ENCODE results near the gene POLR2E.

POLR2E gene

GRCh38 chr19:1132552-1133383 is 37.6 kb upstream of the POLR2E start:
- peak overlapping the region; percentile 37 for H3K4me3 ChIP-seq (ENCODE audit: low read depth, low read length)
- H3K23ac ChIP-seq (ENCODE audit: low read length), result no peak overlapping the region
- peak overlapping the region; percentile 37 for H4K12ac ChIP-seq (ENCODE audit: low read depth, low read length)
- H3K36me3 ChIP-seq (ENCODE audit: control insufficient read depth in 1 of 2, insufficient read depth in 2 of 2, low read length in 2 of 2), result peaks cover 0 to 20% of the 10 kb centered on the region in 2 experiments
- H4K8ac ChIP-seq (ENCODE audit: low read depth, low read length), result peak overlapping the region; percentile 81
- H2BK12ac ChIP-seq (ENCODE audit: low read length), result peak overlapping the region; percentile 24
- peak overlapping the region; percentile 44 for H2BK120ac ChIP-seq (ENCODE audit: insufficient read depth, low read length, poor library complexity)
- H3K4me1 ChIP-seq (ENCODE audit: control insufficient read depth in 1 of 2, insufficient read depth in 2 of 2, low read length in 2 of 2), result peaks cover 16 to 21% of the 10 kb centered on the region in 2 experiments
- H3K9me3 ChIP-seq (ENCODE audit: insufficient read depth, low read depth, low read length), result no peaks in the 10 kb centered on the region
- peak overlapping the region; percentile 75 for H3K18ac ChIP-seq (ENCODE audit: low read length)
- H4K91ac ChIP-seq (ENCODE audit: low read depth, low read length), result peak overlapping the region; percentile 75
- peak overlapping the region; percentile 18 for H2BK5ac ChIP-seq (ENCODE audit: low read depth, low read length, poor library complexity)
- H2AK5ac ChIP-seq (ENCODE audit: low read length), result peak overlapping the region; percentile 59
- peak overlapping the region; percentile 35 for H3K4ac ChIP-seq (ENCODE audit: low read depth, low read length)
- no peak overlapping the region for H3K9ac ChIP-seq (ENCODE audit: low read length)
- peak overlapping the region; percentile 22 for H3K14ac ChIP-seq (ENCODE audit: low read length)
- peak overlapping the region; percentile 80 for H3K4me2 ChIP-seq (ENCODE audit: low read length)
- no CpG with 5 or more reads among the region's 48 CpGs for WGBS (ENCODE audit: extremely low coverage, insufficient coverage, insufficient read length)
- H3K27ac ChIP-seq (ENCODE audit: low read depth, low read length), result peak overlapping the region; percentile 55
- peak overlapping the region; percentile 6 for H2AFZ ChIP-seq (ENCODE audit: insufficient read depth, low read length, poor library complexity)
- no peak for DNase-seq
- peaks cover 3% of the 10 kb centered on the region for H3K79me2 ChIP-seq (ENCODE audit: control insufficient read depth, insufficient read depth, low read length, poor library complexity)
- H3K27me3 ChIP-seq (ENCODE audit: insufficient read depth, low read length), result no peaks in the 10 kb centered on the region
- peaks cover 11% of the 10 kb centered on the region for H3K79me1 ChIP-seq (ENCODE audit: low read length)

- Histone ChIP-seq H2BK12ac (ENCODE audit: low read length) (peak overlapping the region; percentile 1), H3K9ac (ENCODE audit: low read length) (peak overlapping the region; percentile 67), H2BK5ac (ENCODE audit: low read depth, low read length, poor library complexity) (peak overlapping the region; percentile 42), H4K91ac (ENCODE audit: low read depth, low read length) (peak overlapping the region; percentile 85), H3K79me2 (ENCODE audit: control insufficient read depth, insufficient read depth, low read length, poor library complexity) (peaks cover 3% of the 10 kb centered on the region), H3K36me3 (ENCODE audit: control insufficient read depth in 1 of 2, insufficient read depth in 2 of 2, low read length in 2 of 2) (peaks cover 8 to 29% of the 10 kb centered on the region in 2 experiments), H3K79me1 (ENCODE audit: low read length) (peaks cover 11% of the 10 kb centered on the region), H3K14ac (ENCODE audit: low read length) (peak overlapping the region; percentile 38), H2BK120ac (ENCODE audit: insufficient read depth, low read length, poor library complexity) (peak overlapping the region; percentile 44), H3K4me1 (ENCODE audit: control insufficient read depth in 1 of 2, insufficient read depth in 2 of 2, low read length in 2 of 2) (peaks cover 16 to 21% of the 10 kb centered on the region in 2 experiments), H3K9me3 (ENCODE audit: insufficient read depth, low read depth, low read length) (no peaks in the 10 kb centered on the region), H4K8ac (ENCODE audit: low read depth, low read length) (peak overlapping the region; percentile 81), H4K12ac (ENCODE audit: low read depth, low read length) (peak overlapping the region; percentile 37), H2AK5ac (ENCODE audit: low read length) (peak overlapping the region; percentile 59), H3K18ac (ENCODE audit: low read length) (peak overlapping the region; percentile 75), H3K27me3 (ENCODE audit: insufficient read depth, low read length) (no peaks in the 10 kb centered on the region), H3K4me2 (ENCODE audit: low read length) (peak overlapping the region; percentile 80), H3K4ac (ENCODE audit: low read depth, low read length) (peak overlapping the region; percentile 39), H3K4me3 (ENCODE audit: low read depth, low read length) (peak overlapping the region; percentile 62), H3K27ac (ENCODE audit: low read depth, low read length) (peak overlapping the region; percentile 55), H3K23ac (ENCODE audit: low read length) (no peak overlapping the region), H2AFZ (ENCODE audit: insufficient read depth, low read length, poor library complexity) (peak overlapping the region; percentile 50)
- DNase-seq, result peak; percentile 92 to 93
- WGBS (ENCODE audit: extremely low coverage, insufficient coverage, insufficient read length), result no CpG with 5 or more reads among the region's 64 CpGs
Observed at GRCh38 chr19:1131718-1132551, 36.8 kb upstream of the POLR2E start.

- no peak overlapping the region for H3K27ac ChIP-seq (ENCODE audit: low read depth, low read length)
- no CpG with 5 or more reads among the region's 22 CpGs for WGBS (ENCODE audit: extremely low coverage, insufficient coverage, insufficient read length)
- no peak overlapping the region for H3K9ac ChIP-seq (ENCODE audit: low read length)
- H3K23ac ChIP-seq (ENCODE audit: low read length), result no peak overlapping the region
- H2BK12ac ChIP-seq (ENCODE audit: low read length), result peak overlapping the region; percentile 16
- no peak overlapping the region for H3K4me3 ChIP-seq (ENCODE audit: low read depth, low read length)
- peak overlapping the region; percentile 43 for H2AK5ac ChIP-seq (ENCODE audit: low read length)
- H4K8ac ChIP-seq (ENCODE audit: low read depth, low read length), result no peak overlapping the region
- H3K4ac ChIP-seq (ENCODE audit: low read depth, low read length), result peak overlapping the region; percentile 31
- H3K9me3 ChIP-seq (ENCODE audit: insufficient read depth, low read depth, low read length), result no peaks in the 10 kb centered on the region
- H2BK5ac ChIP-seq (ENCODE audit: low read depth, low read length, poor library complexity), result no peak overlapping the region
- H3K79me2 ChIP-seq (ENCODE audit: control insufficient read depth, insufficient read depth, low read length, poor library complexity), result peaks cover 3% of the 10 kb centered on the region
- H3K14ac ChIP-seq (ENCODE audit: low read length), result peak overlapping the region; percentile 13
- peaks cover 11% of the 10 kb centered on the region for H3K79me1 ChIP-seq (ENCODE audit: low read length)
- peak overlapping the region; percentile 85 for H4K91ac ChIP-seq (ENCODE audit: low read depth, low read length)
- no peaks in the 10 kb centered on the region for H3K27me3 ChIP-seq (ENCODE audit: insufficient read depth, low read length)
- H2BK120ac ChIP-seq (ENCODE audit: insufficient read depth, low read length, poor library complexity), result no peak overlapping the region
- H3K18ac ChIP-seq (ENCODE audit: low read length), result peak overlapping the region; percentile 73
- peak overlapping the region; percentile 80 for H3K4me2 ChIP-seq (ENCODE audit: low read length)
- DNase-seq, result no peak
- H4K12ac ChIP-seq (ENCODE audit: low read depth, low read length), result no peak overlapping the region
- peaks cover 16 to 21% of the 10 kb centered on the region in 2 experiments for H3K4me1 ChIP-seq (ENCODE audit: control insufficient read depth in 1 of 2, insufficient read depth in 2 of 2, low read length in 2 of 2)
- no peak overlapping the region for H2AFZ ChIP-seq (ENCODE audit: insufficient read depth, low read length, poor library complexity)
- peaks cover 15 to 34% of the 10 kb centered on the region in 2 experiments for H3K36me3 ChIP-seq (ENCODE audit: control insufficient read depth in 1 of 2, insufficient read depth in 2 of 2, low read length in 2 of 2)
Observed at GRCh38 chr19:1130771-1131717, 35.9 kb upstream of the POLR2E start.

Data from trophoblast cell (in vitro differentiated cells and primary cell).